ENCODE results near the gene REEP6.
A peak's percentile ranks its signal among the peaks of the same experiment; 100 is the strongest.

The REEP6 gene

GRCh38 chr19:1456121-1456900 lies 34.7 kb upstream of the REEP6 start:
- no peak for DNase-seq (ENCODE audit: low read depth)

DNA sequence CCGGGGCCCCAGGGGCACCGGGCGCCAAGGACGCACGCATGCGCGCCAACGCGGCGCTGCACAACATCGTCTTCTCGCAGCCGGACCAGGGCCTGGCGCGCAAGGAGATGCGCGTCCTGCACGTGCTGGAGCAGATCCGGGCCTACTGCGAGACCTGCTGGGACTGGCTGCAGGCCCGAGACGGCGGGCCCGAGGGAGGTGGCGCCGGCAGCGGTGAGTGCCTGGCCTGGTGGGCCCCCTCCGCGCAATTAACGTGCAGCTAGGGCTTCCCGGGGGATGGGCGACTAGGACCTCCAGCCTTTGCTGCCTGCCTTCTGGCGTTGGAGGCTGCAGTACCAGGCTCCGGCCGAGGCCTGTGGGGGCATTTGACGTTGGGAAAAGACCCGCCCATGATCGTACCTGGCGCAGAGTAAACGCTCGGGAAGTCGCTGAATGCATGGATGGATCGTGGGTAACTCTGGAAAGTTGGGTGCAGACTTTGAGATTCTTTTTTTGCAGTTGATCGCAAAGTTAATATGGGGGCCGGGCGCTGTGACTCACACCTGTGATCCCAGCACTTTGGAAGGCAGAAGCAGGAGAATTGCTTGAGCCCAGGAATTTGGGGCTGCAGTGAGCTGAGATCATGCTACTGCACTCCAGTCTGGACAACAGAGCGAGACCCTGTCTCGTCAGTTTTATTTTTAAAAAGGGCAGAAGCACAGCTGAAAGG lies 33.8 kb upstream of the REEP6 start:
- no peak for DNase-seq (ENCODE audit: low read depth)

DNA sequence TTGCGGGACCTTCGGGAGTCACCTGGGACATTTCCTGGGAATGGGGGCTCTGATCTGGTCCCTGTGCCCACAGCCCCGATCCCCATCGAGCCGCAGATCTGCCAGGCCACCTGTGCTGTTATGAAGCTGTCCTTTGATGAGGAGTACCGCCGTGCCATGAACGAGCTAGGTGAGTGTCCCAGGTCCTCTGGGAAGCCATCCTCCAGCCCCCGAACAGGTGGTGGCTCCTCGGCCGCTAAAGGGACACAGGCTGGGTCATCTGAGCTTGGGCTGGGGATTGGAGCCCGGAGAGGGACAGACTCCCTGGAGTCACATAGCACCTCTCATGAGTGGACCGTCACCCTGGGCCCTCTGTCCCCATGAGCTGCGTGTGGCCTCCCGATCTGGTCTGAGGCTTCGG lies 33.1 kb upstream of the REEP6 start:
- DNase-seq (ENCODE audit: low read depth): no peak

DNA sequence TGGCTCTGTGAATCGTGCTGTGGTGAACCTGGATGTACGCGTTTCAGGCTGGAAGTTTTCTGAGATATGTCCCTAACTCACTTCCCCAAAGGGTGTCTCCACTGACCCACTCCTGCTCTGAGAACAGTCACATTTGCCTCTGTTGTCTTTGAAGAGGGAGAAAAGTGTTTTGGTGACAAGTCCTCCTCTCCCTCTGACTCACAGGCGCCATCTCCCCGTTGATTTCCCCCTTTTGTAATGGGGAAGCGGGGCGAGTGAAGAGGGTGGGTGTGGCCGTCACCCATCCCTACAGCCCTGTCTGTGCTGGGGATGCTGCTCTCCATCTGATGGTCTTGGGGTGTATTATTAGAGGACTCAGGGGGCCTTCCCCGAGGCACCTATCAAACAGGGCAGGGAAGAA lies 31.5 kb upstream of the REEP6 start:
- DNase-seq (ENCODE audit: low read depth): no peak

DNA sequence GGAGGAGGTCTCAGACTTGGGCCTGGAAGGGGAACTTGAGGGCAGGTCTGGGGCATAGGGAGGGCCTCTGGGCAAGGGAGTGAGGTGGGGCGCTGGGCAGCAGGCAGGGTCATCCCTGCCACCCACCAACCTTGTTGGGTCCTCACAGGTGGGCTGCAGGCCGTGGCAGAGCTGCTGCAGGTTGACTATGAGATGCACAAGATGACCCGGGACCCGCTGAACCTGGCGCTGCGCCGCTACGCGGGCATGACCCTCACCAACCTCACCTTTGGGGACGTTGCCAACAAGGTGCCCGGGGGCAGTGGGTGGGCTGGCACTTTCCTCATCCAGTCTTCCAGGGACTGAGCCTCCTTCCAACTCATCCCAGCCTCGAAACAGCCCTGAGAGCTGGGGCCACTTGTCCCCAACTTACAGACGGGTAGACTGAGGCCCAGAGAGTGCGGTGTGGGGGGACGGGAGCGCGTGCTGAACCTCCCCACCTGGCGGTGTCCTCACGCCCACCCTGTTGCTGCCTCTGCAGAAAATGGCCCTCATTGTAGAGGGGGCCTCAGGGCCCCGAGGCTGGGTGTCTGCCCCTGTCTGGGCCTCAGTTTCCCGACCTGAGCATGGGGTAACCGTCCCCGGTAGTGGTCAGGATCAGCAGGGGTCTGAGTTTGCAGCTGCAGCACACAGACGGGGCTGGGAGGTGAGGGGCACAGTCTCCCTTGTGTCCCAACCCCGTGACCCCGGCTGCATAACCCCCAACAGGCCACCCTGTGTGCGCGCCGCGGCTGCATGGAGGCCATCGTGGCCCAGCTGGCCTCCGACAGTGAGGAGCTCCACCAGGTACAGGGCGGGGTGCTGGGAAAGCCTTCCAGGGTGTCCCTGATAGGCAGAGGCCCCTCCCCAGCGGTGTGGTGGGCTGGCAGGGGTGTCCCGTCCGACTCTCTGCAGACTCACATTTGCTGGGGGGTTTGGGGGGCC lies 30.7 kb upstream of the REEP6 start:
- no peak for DNase-seq (ENCODE audit: low read depth)

DNA sequence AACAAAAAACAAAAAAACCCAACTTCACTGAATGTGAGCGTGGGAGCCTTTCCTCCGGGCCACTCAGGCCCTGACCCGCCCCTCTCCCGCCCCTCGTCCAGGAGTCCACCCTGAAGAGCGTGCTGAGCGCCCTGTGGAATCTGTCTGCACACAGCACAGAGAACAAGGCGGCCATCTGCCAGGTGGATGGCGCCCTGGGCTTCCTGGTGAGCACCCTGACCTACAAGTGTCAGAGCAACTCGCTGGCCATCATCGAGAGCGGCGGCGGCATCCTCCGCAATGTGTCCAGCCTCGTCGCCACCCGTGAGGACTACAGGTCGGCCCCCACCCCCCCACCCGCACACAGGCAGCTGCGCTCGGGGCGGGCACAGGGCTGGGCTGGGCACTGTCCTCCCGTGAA lies 29.1 kb upstream of the REEP6 start:
- no peak for DNase-seq (ENCODE audit: low read depth)

DNA sequence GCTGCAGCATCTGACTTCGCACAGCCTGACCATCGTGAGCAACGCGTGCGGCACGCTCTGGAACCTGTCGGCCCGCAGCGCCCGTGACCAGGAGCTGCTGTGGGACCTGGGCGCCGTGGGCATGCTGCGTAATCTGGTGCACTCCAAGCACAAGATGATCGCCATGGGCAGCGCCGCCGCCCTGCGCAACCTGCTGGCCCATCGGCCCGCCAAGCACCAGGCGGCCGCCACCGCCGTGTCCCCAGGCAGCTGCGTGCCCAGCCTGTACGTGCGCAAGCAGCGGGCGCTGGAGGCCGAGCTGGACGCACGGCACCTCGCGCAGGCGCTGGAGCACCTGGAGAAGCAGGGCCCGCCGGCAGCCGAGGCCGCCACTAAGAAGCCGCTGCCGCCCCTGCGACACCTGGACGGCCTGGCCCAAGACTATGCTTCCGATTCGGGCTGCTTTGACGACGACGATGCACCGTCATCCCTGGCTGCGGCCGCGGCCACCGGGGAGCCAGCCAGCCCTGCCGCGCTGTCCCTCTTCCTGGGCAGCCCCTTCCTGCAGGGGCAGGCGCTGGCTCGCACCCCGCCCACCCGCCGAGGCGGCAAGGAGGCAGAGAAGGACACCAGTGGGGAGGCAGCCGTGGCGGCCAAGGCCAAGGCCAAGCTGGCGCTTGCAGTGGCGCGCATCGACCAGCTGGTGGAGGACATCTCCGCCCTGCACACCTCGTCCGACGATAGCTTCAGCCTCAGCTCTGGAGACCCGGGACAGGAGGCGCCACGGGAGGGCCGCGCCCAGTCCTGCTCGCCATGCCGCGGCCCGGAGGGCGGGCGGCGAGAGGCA lies 25.6 kb upstream of the REEP6 start:
- DNase-seq (ENCODE audit: low read depth): no peak

DNA sequence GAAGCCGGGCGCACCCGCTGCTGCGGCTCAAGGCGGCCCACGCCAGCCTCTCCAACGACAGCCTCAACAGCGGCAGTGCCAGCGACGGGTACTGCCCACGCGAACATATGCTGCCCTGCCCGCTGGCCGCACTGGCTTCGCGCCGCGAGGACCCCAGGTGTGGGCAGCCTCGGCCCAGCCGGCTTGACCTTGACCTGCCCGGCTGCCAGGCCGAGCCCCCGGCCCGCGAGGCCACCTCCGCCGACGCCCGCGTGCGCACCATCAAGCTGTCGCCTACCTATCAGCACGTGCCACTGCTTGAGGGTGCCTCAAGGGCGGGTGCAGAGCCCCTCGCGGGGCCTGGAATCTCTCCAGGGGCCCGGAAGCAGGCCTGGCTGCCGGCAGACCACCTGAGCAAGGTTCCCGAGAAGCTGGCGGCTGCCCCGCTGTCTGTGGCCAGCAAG lies 24.9 kb upstream of the REEP6 start:
- no peak for DNase-seq (ENCODE audit: low read depth)

GRCh38 chr19:1466461-1467214 lies 24.3 kb upstream of the REEP6 start:
- DNase-seq (ENCODE audit: low read depth): no peak

GRCh38 chr19:1467215-1467489 lies 23.8 kb upstream of the REEP6 start:
- DNase-seq (ENCODE audit: low read depth): no peak

DNA sequence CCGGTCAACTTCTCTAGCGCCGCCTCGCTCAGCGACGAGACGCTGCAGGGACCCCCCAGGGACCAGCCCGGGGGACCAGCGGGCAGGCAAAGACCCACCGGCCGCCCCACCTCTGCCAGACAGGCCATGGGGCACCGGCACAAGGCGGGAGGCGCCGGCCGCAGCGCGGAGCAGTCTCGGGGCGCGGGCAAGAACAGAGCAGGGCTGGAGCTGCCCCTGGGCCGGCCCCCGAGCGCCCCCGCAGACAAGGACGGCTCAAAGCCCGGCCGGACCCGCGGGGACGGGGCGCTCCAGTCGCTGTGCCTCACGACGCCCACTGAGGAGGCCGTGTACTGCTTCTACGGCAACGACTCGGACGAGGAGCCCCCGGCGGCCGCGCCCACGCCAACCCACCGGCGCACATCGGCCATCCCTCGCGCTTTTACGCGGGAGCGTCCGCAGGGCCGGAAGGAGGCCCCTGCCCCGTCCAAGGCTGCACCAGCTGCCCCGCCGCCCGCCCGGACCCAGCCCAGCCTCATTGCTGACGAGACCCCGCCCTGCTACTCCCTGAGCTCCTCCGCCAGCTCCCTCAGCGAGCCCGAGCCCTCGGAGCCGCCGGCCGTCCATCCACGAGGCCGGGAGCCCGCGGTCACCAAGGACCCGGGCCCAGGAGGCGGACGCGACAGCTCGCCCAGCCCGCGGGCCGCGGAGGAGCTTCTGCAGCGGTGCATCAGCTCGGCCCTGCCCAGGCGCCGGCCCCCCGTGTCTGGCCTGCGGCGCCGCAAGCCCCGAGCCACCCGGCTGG lies 23.3 kb upstream of the REEP6 start:
- DNase-seq (ENCODE audit: low read depth): no peak

DNA sequence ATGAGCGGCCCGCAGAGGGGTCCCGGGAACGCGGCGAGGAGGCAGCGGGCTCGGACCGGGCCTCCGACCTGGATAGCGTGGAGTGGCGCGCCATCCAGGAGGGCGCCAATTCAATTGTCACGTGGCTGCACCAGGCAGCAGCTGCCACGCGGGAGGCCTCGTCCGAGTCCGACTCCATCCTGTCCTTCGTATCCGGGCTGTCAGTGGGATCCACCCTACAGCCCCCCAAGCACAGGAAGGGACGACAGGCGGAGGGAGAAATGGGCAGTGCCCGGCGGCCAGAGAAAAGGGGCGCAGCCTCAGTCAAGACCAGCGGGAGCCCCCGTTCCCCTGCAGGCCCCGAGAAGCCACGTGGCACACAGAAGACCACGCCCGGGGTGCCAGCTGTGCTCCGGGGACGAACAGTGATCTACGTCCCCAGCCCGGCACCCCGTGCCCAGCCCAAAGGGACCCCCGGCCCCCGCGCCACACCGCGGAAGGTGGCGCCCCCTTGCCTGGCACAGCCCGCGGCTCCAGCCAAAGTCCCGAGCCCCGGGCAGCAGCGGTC lies 22.6 kb upstream of the REEP6 start:
- DNase-seq (ENCODE audit: low read depth): no peak

GRCh38 chr19:1468821-1469254 lies 22.1 kb upstream of the REEP6 start:
- DNase-seq (ENCODE audit: low read depth): no peak

GRCh38 chr19:1469255-1470054 lies 21.5 kb upstream of the REEP6 start:
- no peak for DNase-seq (ENCODE audit: low read depth)

GRCh38 chr19:1470055-1470304 lies 21.0 kb upstream of the REEP6 start:
- DNase-seq (ENCODE audit: low read depth): no peak

GRCh38 chr19:1470305-1471009 lies 20.5 kb upstream of the REEP6 start:
- DNase-seq (ENCODE audit: low read depth): peak; percentile 63

GRCh38 chr19:1471010-1471514 lies 19.9 kb upstream of the REEP6 start:
- no peak for DNase-seq (ENCODE audit: low read depth)

DNA sequence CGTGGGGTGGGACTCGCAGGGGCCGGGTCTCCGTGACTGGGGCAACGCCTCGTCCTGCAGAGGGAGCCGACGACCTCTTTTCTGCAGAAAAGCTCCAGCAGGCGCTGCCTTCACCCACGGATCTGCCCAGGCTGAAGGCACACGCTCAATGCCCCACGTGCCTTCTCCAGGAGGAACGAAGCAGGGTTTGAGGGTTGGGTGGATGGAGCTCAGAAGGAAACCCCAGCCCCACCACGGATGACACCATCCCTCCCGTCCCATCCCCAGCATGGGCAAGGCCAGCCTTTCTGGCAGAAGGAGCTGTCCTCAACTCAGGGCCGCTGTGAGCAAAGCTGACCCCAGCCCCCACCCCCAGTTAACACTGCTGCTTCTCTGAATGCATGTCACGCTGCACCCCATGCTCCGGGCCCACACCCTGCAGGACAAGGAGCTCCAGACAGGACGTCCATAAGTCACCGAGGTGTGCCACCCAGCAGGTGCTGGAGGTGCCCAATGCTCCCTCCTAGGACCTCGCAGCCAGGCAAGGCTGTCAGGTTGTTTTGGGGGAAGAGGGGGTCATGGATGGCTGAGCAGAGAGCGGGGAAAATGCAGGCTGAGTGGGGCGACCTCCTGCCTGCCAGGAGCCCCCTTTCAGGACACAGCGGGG lies 19.3 kb upstream of the REEP6 start:
- DNase-seq (ENCODE audit: low read depth): no peak

Data from activated T-cell treated with anti-CD3 and anti-CD28 coated beads for 1 hour (primary cell).